Stimulated activated CD4-positive, alpha-beta T cell treated with anti-CD3 and anti-CD28 coated beads, Interleukin-15, amount 100 ng/mL, for 48 hours (primary cell): ENCODE data around the gene NAT8L.

Experiments
- DNase-seq, 2 donors: peaks; one replicate each; pipeline ENCODE4 v3.0.0-alpha.2; 2020; ENCODE audit warnings: low read depth in 2 of 2

The NAT8L gene

DNA sequence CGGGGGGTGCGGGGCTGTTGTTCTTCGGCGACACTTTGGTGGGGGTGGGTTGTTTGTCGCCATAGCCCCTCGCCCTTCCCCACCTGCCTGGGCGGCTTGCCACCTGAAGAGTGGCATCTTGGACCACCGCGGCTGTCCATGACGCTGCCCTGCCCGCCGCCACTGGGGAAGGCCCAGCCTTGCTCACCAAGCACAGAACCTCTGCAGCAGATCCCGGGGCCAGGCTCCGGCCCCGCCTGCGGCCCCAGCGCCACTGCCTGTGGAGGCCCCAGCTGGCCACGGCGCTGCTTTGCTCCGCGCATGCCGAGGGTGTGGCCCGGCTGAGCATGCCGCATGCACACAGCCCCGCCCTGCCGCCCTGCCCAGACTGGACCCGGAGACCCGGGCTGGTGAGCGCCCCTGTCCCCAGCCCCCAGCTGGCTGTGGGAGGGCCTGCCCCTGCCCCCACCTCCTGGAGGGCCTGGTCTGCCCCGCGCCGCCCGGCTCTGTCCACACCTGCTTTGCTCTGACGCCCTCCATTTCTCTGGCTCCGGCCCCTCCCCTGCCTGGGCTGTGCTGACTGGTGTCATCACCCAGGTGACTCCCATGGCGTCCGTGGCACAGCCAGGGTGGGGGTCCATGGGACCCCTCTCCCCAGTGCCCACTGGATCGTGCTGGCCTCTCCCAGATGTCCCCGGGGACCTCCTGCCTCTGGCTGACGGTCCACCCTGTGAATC, 5.3 kb downstream of the NAT8L start:
- DNase-seq = no peak

- no peak for DNase-seq
These were observed 6.2 kb downstream of the NAT8L start for GRCh38 chr4:2065106-2065930.

GRCh38 chr4:2066011-2066551, 7.0 kb downstream of the NAT8L start:
- no peak for DNase-seq

- DNase-seq = no peak
These were observed 7.7 kb downstream of the NAT8L start for GRCh38 chr4:2066571-2067445.

DNA sequence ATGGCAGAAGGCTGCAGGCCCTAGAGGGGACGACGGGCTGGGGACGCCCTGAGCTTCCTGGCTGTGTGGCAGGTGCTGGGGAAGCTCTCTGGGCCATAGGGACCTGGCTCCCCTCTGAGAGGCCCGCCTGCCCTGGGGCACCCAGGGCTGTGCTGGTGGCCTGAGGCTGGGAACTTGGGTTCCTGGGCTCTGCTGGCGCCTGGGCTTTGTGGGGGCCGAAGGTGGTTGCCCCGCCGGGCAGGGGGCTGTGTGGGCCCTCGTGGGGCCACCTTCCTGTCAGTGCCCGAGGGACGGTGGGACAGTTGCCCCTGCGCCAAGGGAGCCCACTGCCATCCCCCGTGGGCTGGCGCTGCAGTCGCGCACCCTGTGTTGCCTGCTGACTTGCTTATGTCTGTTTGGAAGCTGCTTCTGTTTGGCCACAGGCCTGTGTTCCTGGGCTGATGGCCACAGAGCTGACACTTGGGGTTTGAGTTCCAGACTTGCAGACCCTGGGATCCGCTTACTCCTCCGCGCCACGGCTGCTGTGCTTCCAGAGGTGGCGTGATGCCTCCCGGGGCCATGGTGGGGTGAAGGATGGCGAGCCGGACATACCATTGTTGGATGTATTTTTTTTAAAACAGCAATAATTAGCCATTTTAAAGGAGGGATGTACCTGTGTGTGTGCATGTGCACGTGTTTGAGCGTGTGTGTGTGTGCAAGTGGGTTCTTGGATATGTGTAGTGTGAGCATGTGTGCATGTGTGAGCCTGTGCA, 8.5 kb downstream of the NAT8L start:
- no peak for DNase-seq

DNA sequence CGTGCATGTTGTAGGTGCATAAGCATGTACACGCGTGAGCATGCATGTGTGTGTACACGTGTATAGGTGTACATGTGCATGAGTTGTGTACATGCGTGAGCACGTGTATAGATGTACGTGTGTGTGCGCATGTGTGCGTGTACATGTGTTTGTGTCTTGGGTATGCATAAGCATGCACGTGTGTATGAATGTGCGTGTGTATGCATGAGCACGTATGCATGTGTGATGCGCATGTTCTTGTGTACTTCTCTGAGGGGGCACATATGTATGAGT, 9.0 kb downstream of the NAT8L start:
- DNase-seq = no peak

DNA sequence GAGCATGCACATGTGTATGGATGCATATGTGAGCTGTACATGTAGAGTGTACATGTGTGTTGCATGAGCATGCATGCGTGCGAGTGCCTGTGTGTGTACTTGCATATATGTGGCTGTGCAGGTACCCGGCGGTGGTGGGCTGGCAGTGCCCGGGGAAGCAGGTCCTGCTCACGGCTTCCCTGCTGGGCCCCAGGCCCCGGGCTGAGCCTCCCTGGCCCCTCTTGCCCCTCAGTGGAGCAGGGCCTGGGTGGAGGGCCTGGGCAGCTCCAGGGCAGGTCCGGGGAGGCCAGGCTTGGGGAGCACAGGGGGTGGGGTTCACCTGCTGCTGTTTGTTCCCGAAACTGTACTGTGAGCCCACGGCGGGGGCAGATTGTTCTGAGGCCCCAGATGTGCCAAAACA, 9.4 kb downstream of the NAT8L start:
- no peak for DNase-seq

DNA sequence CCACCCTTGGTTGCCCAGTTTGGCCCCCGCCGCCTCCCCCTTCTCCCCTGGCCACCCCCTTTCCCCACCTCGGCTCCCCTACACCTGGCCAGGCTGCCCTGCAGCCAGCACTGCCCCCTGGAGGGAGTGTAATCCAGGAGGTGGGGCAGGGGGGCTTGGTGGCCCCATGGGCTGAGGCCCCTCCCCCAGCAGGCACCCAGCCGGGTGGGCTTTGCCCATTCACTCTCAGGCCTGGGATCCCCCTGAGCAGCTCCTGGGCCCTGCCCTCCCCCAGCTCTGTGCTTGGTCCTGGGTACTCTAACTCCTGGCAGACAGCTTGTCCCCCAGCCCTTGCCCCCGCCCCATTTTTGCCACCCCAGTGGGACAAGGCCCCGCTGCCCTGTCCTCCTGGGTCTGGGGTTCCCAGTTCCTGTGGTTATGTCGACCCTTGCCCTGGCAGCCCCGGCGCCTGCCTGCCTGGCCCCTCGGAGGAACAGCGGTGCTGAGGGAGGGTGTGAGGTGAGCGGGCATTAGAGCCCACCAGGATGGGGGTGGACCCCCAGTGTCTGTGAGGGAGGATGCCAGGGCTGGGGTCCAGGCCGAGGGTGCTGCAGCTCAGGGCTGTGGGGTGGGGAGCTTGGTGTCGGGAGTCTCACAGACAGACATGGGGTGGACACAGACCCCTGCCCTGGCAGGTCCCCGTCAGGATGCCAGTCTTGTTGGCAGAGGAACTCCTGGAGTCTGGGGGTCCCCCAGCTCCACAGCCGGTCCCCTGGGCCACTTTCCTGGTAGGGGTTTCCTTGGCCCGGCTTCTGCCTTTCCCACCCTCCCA, 10.2 kb downstream of the NAT8L start:
- no peak for DNase-seq

DNA sequence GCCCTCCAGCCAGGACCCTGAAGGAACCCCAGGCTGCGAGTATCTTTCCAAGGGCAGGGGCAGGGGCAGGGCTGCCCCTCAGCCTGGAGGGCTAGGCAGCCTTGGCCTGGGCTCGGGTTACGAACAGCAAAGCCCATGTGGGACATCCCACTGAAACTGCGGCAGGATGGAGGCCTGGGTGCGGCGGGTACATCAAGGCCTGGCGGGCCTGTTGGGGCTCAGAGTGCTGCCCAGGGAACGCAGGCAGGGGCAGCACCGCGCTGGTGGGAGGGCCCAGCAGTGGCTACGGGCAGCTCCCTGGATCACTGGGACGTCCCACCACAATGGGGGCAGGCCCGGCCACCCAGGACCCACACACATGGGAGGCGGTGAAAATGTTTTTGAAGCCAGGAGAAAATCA, 10.9 kb downstream of the NAT8L start:
- DNase-seq = no peak

- no peak for DNase-seq
These were observed 11.5 kb downstream of the NAT8L start for GRCh38 chr4:2070421-2071251.

DNA sequence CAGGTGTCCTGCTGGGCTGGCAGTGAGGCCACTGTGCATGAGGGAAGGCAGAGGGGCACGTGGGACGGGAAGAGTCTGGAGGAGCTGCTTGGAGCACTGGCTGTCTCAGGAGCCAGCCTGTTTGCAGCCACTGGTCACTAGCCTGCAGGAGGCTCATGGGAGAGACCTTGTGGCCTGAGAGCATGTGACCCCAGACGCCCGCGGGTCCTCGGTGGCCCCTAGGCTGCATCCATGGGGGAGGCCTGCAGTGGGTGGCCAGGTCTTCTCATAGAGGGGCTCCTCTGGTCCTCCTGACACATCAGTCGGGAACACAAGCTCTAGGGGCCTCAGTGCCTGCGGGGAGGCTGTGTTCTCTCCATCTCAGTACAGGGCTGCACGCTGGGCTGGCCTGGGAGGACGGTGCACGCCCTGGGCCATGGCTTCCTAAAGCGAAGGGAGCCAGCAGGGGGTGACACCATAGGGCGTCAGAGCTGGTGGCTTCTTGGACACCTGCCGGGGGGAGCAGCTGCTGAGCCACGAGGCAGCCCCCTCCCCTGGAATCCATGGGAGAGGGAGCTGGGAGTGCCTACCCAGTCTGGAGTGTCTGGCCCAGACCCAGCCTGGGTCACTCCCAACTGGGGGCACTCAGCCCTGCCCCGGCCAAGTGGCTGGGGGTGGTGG, 12.3 kb downstream of the NAT8L start:
- DNase-seq = no peak

- no peak for DNase-seq
These were observed 13.1 kb downstream of the NAT8L start for GRCh38 chr4:2071912-2072867.

- no peak for DNase-seq
These were observed 14.1 kb downstream of the NAT8L start for GRCh38 chr4:2072971-2073807.

DNA sequence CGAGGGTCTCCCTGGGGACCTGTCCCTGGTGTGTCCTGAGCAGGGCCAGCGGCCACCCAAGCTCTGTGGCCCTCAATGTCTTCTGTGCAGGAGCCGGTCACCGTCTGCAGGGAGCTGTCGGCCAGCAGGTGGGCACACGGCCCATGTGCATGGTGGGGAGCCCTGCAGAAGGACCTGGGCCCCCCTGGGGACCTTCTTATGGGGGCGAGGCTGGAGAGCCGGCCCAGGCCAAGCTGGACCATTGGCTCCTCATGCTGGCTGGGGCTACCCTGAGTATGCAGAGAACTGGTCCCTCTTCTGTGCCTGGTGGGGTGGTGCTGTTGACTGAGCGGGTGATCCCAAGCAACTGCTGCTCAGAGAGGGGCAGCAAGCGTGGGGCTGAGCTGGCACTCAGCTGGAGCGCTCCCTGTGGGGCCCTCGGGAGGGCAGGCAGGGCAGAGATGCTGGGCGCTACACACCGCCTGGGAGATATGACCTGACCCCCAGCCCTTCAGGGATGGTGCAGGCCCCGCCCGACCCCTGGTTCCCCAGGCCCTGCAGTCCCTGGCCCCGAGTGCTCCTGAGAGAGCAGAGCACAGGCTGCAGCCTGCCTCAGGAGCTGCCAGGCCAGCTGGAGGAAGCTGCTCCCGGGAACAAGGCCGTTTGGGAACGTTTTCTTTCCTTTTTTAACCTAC, 14.8 kb downstream of the NAT8L start:
- no peak for DNase-seq

- no peak for DNase-seq
These were observed 15.5 kb downstream of the NAT8L start for GRCh38 chr4:2074588-2074987.

DNA sequence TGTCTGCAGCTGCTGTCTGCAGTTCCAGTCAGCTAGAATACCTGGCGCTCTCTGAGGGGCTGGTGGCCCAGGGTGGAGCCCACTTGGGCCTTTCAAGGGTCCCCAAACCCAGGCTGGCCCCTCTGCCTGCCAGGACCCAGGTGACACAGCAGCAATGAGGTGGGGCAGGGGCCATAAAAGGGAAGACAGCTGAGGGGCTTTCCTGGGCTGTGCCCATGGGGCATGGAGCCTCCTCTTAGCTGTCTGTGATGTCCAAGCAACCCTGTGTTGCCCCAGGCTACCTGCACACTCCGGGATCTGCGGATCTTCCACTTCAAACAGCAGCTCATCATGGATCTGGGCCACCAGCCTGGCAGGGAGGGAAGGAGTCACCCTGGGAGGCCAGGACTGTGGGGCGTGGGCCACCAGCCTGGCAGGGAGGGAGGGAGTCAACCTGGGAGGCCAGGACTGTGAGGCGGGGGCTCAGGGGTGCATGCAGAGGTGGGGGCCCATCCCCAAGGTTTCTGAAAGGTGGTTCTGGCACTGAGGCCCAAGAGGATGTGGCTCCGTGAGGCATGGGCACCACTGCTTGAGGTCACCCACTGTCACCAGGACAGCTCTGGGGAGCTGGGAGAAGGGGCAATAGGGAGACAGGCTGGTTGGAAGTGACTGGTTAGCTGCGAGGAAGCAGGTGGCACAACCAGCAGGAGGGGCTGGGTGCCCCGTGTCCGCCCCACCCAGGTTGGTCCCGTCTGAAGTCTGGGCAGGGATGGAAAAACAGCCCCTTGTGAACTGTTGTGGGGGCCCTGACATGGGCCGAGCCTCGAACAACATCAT, 16.3 kb downstream of the NAT8L start:
- no peak for DNase-seq
